GOT3 (cell line): ENCODE data around the gene NTRK2.

Source experiments
- DNase-seq: peaks from one replicate; lab custom pipeline; 2025; ENCODE audit warnings: mixed read lengths; lab: John Stamatoyannopoulos, UW

NTRK2 gene

GRCh38 chr9:84736081-84736480, 66.6 kb downstream of the NTRK2 start:
- DNase-seq: no peak

GRCh38 chr9:84736536-84736935, 67.0 kb downstream of the NTRK2 start:
- DNase-seq: no peak

DNA sequence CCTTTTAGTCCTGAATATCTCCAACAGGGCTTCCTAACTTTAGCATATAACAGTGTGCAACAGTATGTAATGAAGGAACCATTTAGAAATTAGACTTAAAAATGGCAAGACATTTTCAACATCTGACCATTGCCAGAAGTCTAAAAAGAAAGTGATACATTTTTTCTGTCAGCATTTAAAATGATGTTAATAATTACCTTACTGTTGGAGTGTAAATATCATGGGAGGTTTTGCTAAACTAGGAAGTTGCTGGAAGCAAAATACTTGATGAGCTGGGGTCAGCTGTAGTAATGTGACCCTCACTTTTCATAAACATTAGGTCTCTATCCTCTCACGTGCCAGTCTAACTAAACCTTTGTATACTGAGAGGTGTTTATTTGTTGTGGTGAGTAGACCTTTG, 68.8 kb downstream of the NTRK2 start:
- no peak for DNase-seq

- no peak for DNase-seq
These were observed 72.7 kb downstream of the NTRK2 start for GRCh38 chr9:84742261-84742660.

DNA sequence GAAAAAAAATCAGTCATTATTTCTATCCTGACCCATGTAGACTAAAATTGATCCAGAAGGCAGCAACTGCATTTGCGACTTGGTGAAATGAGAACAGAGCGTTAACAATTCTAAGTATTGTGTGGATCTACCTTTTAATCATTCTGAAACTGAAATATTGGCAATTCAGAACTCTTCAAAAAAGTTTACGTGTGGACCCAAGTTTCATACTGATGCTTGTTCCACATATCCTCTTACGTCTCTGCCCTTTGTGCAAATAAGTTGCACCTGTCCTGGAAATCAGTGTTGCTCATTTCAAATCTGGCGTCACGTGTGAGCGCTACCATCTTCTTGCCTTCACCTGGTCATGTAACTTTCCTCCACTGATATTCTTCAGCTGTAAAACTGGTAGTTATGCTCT, 74.7 kb downstream of the NTRK2 start:
- no peak for DNase-seq

DNA sequence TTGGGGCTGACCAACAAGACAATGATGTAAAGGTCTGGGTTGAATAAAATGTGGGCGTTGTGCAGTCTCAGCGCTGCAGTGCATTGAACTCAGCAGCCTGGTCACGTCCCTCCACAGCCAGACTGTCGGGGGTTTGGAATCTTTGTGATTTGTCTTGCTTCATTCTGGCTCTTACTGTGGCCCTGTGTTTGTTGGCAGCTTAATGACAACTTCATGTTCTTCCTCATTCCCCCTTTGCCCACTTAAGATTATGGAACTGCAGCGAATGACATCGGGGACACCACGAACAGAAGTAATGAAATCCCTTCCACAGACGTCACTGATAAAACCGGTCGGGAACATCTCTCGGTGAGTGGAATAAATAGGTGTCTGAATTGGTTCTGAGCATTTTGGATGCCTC, 75.2 kb downstream of the NTRK2 start:
- no peak for DNase-seq

DNA sequence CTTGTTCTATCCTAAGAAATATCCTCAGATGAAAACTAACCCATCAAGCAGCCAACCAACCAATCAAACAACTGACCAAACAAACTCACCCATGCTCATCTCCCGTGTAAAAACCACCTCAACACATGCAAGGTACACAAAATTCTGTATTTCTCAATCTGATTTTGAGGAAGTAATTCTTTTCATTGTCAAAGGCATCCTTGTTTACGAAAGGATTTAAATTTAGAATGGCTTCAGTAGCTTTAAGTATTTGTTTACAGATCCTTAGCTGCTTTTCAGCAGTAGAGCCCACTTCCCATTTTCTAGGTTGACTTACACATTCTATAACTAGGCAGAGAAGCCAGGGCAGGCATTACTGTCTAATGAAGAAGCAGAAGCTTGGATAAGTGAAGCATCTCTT, 78.6 kb downstream of the NTRK2 start:
- no peak for DNase-seq

DNA sequence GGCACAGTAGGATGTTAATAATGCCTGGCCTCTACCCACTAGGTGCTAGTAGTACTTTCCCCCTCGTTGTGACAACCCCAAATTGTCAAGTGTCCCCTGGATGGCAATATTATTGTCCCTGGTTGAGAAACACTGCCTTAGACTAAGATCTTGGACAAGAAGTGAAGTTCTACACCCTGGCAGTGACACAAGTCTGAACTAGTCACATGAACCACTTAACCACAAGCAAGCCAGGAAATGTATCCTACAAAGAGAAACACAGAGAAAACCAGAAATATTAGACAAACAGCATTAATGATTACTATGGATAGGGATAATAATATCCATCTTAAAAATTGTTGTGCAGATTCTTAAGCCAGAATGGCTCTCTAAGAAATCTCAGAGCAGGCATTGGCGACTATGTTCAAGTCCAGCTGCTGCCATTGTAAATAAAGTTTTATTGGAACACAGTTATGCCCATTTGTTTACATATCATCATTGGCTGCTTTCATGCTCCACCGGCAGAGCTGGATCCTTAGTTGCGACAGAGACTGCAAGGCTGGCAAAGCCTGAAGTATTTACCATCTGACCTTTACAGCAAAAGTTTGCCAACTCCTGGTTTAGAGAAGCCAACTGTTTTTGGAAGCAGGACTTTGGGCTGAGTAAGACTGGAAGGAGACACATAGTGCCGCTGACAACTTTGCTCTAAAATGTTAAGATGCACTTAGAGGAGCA, 80.8 kb downstream of the NTRK2 start:
- no peak for DNase-seq

GRCh38 chr9:84751921-84752320, 82.4 kb downstream of the NTRK2 start:
- no peak for DNase-seq

GRCh38 chr9:84754461-84754860, 84.9 kb downstream of the NTRK2 start:
- no peak for DNase-seq

DNA sequence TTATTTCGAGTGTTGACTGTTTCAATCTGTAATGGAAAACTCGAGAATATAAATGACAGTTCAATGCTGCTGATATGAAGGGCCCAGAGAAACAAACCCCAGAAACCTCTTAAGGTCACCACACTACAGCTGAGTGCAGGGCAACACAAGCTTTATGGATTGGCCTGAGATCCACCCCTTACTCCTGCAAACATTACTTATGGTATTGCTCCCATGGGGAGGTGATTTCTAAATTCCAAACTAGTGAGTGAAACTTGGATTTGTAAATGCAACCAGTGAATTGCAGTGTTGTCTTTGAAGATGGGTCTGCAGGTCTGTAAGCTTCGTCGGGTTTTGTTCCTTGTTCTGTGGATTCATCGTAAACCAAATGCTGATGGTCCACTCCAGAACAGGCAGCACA, 85.4 kb downstream of the NTRK2 start:
- no peak for DNase-seq

DNA sequence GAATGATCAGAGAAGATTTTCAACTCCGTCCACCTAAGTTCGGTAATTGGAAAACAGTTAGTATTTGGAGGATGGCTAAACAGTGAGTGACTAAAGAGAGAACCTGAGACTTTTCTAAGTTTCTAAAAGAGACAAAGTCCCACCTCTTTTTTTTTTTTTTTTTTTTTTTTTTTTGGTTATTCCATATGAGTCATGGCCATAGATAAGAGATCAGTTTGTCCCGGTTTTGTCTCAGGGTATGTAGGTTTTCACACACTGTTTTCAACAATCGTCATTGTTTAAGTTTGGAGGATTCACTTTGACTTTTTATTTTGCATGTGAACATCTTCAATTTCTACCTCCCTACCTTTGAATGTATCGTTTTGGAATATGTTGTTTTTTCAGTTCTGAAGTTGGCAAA, 85.9 kb downstream of the NTRK2 start:
- DNase-seq: no peak

- no peak for DNase-seq
These were observed 86.6 kb downstream of the NTRK2 start for GRCh38 chr9:84756171-84756570.

- no peak for DNase-seq
These were observed 87.2 kb downstream of the NTRK2 start for GRCh38 chr9:84756731-84757130.

- no peak for DNase-seq
These were observed 89.3 kb downstream of the NTRK2 start for GRCh38 chr9:84758817-84759216.

- DNase-seq: no peak
These were observed 89.8 kb downstream of the NTRK2 start for GRCh38 chr9:84759300-84759750.

GRCh38 chr9:84759804-84760203, 90.3 kb downstream of the NTRK2 start:
- no peak for DNase-seq

- no peak for DNase-seq
These were observed 91.7 kb downstream of the NTRK2 start for GRCh38 chr9:84761137-84761808.

- DNase-seq: no peak
These were observed 103.0 kb downstream of the NTRK2 start for GRCh38 chr9:84772511-84772910.

GRCh38 chr9:84773022-84773421, 103.5 kb downstream of the NTRK2 start:
- no peak for DNase-seq

DNA sequence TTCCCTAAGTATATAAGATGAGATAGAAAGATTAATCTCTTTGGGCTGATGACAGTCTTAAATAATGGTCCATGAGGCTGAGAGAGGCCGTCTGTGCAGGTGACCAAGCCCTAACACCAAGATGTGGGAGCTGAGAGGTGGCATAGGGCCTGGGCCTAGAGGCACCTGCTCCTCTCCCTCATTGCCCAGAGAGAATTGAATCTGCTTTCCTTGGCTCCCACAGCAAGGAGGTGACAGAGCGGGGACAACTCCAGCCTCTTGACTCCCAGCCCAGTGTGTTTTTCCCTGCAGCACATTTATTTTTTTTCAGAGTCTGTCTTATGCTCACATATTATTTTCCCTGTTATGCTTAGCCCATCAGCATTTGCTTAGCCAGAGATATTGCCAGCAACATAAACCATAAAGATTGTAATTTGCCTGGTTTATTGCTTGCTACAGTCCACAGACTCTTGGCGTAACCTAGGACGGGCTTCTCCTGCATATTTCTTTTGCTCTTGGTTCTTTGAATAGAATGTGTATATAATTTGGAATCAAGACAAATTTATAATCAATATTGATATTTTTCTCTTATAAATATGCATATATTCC, 105.6 kb downstream of the NTRK2 start:
- no peak for DNase-seq

DNA sequence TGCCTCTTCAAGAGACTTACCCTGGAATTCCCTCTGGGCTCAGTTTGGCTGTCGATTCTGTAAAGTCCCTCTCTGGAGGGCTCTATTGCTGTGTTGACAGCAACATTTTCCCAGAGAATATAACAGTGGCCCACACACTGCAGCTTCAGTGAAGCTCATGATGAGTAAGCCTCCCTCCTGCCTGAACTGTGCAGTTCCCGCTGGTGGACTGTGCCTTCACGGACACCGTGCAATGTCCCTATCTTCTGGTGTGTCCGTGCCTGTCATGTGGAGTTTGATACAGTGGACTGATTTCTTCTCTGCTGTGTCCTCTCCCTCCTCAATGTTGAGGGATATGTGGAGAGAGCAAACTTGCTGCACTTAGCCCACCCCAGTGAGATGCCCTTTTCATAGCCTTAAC, 109.0 kb downstream of the NTRK2 start:
- DNase-seq: no peak

DNA sequence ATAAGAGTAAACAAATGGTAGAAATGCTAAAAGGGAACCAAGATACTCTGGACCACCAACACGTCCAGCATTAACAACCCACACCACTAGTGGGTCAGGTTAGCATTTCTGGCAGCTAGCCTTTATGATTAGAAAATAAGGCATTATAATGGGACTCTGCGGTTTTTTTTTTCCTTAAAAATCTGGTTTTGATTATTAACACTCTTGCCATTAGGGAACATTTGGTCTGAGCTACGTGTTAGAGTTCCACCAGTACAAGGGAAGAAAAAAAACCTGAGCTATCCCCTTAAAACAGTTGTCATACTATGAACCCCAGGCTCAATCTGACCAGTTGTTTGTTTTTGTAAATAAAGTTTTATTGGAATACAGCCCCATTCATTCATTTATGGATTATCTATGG, 110.4 kb downstream of the NTRK2 start:
- DNase-seq: no peak
